Thoracic aorta endothelial cell (primary cell): ENCODE results near the gene RGS19. TPM values are rescaled to one million over a fixed set of nuclear protein-coding genes. Genes with fewer than 3 reads are reported as not detected.
A peak's percentile ranks its signal among the peaks of the same experiment; 100 is the strongest.

Source experiments
- small RNA-seq: library from RNA; depleted of rRNA; stranded (forward); fragments of <200 nt; gene quantifications from one replicate; pipeline ENCODE3, GENCODE V24; 2012
- total RNA-seq: library from RNA; depleted of rRNA; stranded (reverse); fragments of >200 nt; gene quantifications from 2 replicates; pipeline ENCODE4 v1.2.3, GENCODE V29; 2012

RGS19 gene
- 17.4 and 21.0 TPM in 2 replicates for total RNA-seq

GRCh38 chr20:64079273-64080012 lies at the start of gene RGS19:
Gene RGS19 (minus strand): TSS chr20:64079518. CDS start chr20:64076886, 2,632 bp downstream.

GRCh38 chr20:64106981-64107735 lies 27.8 kb upstream of the RGS19 start, which contains the start of gene NPBWR2:
Gene NPBWR2 (minus strand): TSS chr20:64107565. CDS start chr20:64106831, 734 bp downstream.

GRCh38 chr20:64083804-64084684 lies 4.7 kb upstream of the RGS19 start, which contains the start of gene LKAAEAR1:
Gene LKAAEAR1 (minus strand): TSS chr20:64084398. CDS start chr20:64084219, 179 bp downstream.

GRCh38 chr20:64080013-64080812 lies 895 bp upstream of the RGS19 start, which contains the start of gene OPRL1:
Gene OPRL1 (plus strand): TSS chr20:64080082. CDS start chr20:64092721, 12,639 bp downstream.

GRCh38 chr20:64062596-64063388 lies 16.5 kb downstream of the RGS19 start, which contains the start of gene TCEA2:
Gene TCEA2 (plus strand): TSS chr20:64063198. CDS start chr20:64063313, 115 bp downstream.

GRCh38 chr20:64049060-64049877 lies 30.0 kb downstream of the RGS19 start, which contains the start of gene SOX18:
Gene SOX18 (minus strand): TSS chr20:64049639. CDS start chr20:64049516, 123 bp downstream.

GRCh38 chr20:64035933-64036345 lies 43.4 kb downstream of the RGS19 start, which contains the start of gene C20orf204:
Gene C20orf204 (plus strand): TSS chr20:64036182. CDS start chr20:64036324, 142 bp downstream.

Small RNA genes lying within 50 kb of the gene (small RNA-seq; reads per million reads assigned to genes)
- gene AL355803.1, result not detected
- gene MIR6813, result 0.91 reads per million, percentile 15 among the genes with 10 or more reads in this experiment

Other genes starting within 250 kb of the RGS19 start
- gene ZBTB46, start 248.3 kb downstream of the RGS19 start, total RNA-seq, result 2.9 and 3.2 TPM in 2 replicates
- not detected in 2 replicates for gene ABHD16B, start 218.0 kb downstream of the RGS19 start, total RNA-seq
- gene TPD52L2, start 214.2 kb downstream of the RGS19 start, total RNA-seq, result 128 and 140 TPM in 2 replicates
- 75.0 and 76.5 TPM in 2 replicates for gene DNAJC5, start 184.4 kb downstream of the RGS19 start, total RNA-seq
- 21.4 and 23.3 TPM in 2 replicates for gene UCKL1, start 123.1 kb downstream of the RGS19 start, total RNA-seq
- 12.9 and 16.4 TPM in 2 replicates for gene ZNF512B, start 109.6 kb downstream of the RGS19 start, total RNA-seq
- gene SAMD10, start 99.9 kb downstream of the RGS19 start, total RNA-seq, result 1.9 and 2.6 TPM in 2 replicates
- 63.0 and 73.5 TPM in 2 replicates for gene PRPF6, start 98.4 kb downstream of the RGS19 start, total RNA-seq
- gene C20orf204, start 43.3 kb downstream of the RGS19 start, total RNA-seq, result 2.1 and 3.3 TPM in 2 replicates
- gene SOX18, start 29.9 kb downstream of the RGS19 start, total RNA-seq, result 25.5 and 42.1 TPM in 2 replicates
- gene TCEA2, start 16.3 kb downstream of the RGS19 start, total RNA-seq, result 15.6 and 17.3 TPM in 2 replicates
- gene OPRL1, start 564 bp upstream of the RGS19 start, total RNA-seq, result 0.93 and 1.0 TPM in 2 replicates
- 0.29 and 0.40 TPM in 2 replicates for gene LKAAEAR1, start 4.9 kb upstream of the RGS19 start, total RNA-seq
- not detected in 2 replicates for gene NPBWR2, start 28.0 kb upstream of the RGS19 start, total RNA-seq
- not detected in 2 replicates for gene MYT1, start 84.9 kb upstream of the RGS19 start, total RNA-seq
- 41.9 and 46.5 TPM in 2 replicates for gene PCMTD2, start 176.2 kb upstream of the RGS19 start, total RNA-seq